ENCODE measurements around the gene TNRC6C. TPM values are rescaled to one million over a fixed set of nuclear protein-coding genes. Genes with fewer than 3 reads are reported as not detected.
A peak's percentile ranks its signal among the peaks of the same experiment; 100 is the strongest.

The TNRC6C gene
- total and polyA plus RNA-seq, 2 experiments from 2014 or later, result 10.1 to 16.6 TPM

GRCh38 chr17:78040440-78041385 is 82.2 kb downstream of the TNRC6C start:
- Histone ChIP-seq H3F3A (replicated peaks; ENCODE audit: low read depth) (no peaks in the 10 kb centered on the region), H3K4me2 (no peak overlapping the region), H2AFZ (no peak overlapping the region), H3K4me3 (no peak overlapping the region), H3K27ac (ENCODE audit: low read depth) (no peak overlapping the region; the same call in 1 of the 2 replicates), H3K4me1 (ENCODE audit: insufficient read depth) (no peaks in the 10 kb centered on the region), H3K79me2 (replicated peaks; ENCODE audit: insufficient read depth) (no peaks in the 10 kb centered on the region; the same call in 1 of the 2 replicates), H3K9me2 (ENCODE audit: insufficient read depth) (no peaks in the 10 kb centered on the region), H4K20me1 (replicated peaks; ENCODE audit: insufficient read depth) (0 out of 2 replicates have a peak, but pooled peaks cover 10% of the 10 kb centered on the region), H3K27me3 (ENCODE audit: insufficient read depth) (no peaks in the 10 kb centered on the region), H3K36me3 (ENCODE audit: insufficient read depth) (no peaks in the 10 kb centered on the region)
- Mint-ChIP-seq H3K4me1 (peaks cover 9% of the 10 kb centered on the region; the same call in 2 of the 3 replicates), H3K36me3 (ENCODE audit: low read depth) (peaks cover 37% of the 10 kb centered on the region), H3K4me3 (no peak overlapping the region), H3K27me3 (ENCODE audit: insufficient read depth, low read depth, poor library complexity) (peaks cover 7% of the 10 kb centered on the region), H3K9me3 (no peaks in the 10 kb centered on the region), H3K27ac (no peak overlapping the region)
- TF ChIP-seq EZH2phosphoT487 (IDR thresholded peaks at IDR 0.05; ENCODE audit: unreplicated experiment) (no peak), REST (IDR thresholded peaks at IDR 0.05; ENCODE audit: unreplicated experiment) (no peak), ZNF331 (CRISPR knock-in tag; IDR thresholded peaks at IDR 0.05; ENCODE audit: low read depth) (no peak), EZH2 (IDR thresholded peaks at IDR 0.05; ENCODE audit: low read depth, unreplicated experiment) (no peak), NANOG (IDR thresholded peaks at IDR 0.05; ENCODE audit: borderline replicate concordance) (no peak), POLR2AphosphoS5 (IDR thresholded peaks at IDR 0.05; ENCODE audit: low read depth) (no peak), CREB1 (CRISPR knock-in tag; IDR thresholded peaks at IDR 0.05; ENCODE audit: low read depth) (no peak), STAT1 (IDR thresholded peaks at IDR 0.05; ENCODE audit: unreplicated experiment) (no peak), ZNF114 (CRISPR knock-in tag; IDR thresholded peaks at IDR 0.05) (no peak), ETS1 (IDR thresholded peaks at IDR 0.05) (no peak), JUNB (IDR thresholded peaks at IDR 0.05; ENCODE audit: unreplicated experiment) (no peak), ZNF462 (CRISPR knock-in tag; IDR thresholded peaks at IDR 0.05) (no peak)
- ATAC-seq (peak; percentile 62), DNase-seq (ENCODE audit: low spot score) (peak; percentile 27)

Measured in GM23338 (cell line).